Measurements from ENCODE around the gene TSC2.
"Not testable (repeated sequence)": the region's sequence is repeated elsewhere in the genome, so short reads cannot be mapped to it uniquely, and the experiment has no call there.

The TSC2 gene

DNA sequence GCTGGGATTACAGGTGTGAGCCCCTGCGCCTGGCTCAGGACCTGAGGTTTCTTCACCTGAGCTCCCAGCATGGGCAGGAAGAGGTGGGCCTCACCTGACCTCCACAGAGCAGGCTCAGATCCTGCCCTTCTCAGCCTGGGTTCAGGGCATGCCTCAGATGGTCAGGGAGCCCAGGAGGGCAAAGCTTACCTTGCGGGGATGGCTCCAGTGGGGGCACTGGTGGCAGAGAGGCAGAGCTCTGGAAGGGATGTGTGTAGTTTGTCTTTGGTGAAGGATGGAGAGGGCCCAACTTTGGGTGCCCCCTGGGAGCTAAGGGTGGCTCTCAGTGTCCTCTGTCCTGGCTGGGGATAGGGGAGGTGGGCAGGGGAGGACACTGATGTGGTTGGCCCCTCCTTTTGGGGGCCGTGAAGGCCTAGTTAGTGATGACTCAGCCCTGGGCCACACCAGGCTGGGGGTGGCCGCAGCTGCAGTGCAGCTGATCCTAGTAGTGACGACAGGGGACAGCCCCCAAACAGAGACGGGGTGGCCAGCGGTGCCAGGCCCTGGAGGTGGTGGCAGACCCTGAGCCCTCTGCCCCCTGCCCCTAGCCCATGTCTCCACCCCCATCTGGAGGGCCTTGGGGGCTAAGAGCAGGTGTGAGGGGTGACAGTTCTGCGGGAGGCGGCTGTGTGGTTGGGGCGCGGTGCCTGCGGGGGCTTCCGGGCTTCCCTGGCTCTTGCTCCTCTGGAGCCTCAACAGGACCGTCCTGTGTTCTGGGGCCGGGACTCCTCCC lies 15.3 kb upstream of the TSC2 start:
- DNase-seq = no peak

DNA sequence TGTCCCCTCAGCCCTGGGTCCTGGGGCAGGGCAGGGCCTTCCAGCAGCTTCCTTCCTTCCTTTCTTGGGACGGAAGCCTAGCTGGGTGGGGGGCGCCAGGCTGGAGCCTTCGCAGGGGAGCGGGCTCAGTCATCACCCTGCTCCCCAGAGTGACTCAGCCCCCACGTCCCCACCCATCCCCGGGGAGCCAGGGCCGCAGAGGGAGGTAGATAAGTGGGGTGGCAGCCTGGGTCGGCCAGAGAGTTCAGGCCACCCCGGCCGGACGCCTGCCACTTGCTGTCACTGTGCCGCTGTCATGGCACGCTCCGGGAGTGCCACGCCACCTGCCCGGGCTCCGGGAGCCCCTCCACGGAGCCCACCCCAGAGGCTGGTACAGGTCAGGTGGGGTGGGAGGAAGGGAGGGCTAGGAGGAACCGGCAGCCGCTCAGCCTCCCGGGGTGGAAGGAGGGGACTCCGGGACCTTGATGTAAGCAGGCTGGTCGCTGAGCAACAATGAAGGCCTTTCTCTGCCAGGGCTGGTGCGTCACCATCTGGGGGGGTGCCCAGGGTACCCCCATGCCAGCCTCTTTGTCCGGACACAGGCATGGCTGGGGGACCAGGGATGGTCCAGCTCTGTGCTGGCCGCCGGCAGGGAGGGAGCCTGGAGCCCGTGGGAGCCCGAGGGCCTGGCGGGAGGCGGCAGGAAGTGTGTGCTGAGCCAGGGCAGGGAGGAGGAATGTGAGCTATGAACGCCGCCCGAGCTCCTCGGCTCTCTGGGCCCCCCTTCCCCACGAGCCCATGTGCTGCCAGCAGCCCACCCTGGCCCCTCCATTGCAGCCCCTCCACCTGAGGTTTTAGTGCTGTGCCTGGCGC lies 14.5 kb upstream of the TSC2 start:
- DNase-seq = no peak

DNA sequence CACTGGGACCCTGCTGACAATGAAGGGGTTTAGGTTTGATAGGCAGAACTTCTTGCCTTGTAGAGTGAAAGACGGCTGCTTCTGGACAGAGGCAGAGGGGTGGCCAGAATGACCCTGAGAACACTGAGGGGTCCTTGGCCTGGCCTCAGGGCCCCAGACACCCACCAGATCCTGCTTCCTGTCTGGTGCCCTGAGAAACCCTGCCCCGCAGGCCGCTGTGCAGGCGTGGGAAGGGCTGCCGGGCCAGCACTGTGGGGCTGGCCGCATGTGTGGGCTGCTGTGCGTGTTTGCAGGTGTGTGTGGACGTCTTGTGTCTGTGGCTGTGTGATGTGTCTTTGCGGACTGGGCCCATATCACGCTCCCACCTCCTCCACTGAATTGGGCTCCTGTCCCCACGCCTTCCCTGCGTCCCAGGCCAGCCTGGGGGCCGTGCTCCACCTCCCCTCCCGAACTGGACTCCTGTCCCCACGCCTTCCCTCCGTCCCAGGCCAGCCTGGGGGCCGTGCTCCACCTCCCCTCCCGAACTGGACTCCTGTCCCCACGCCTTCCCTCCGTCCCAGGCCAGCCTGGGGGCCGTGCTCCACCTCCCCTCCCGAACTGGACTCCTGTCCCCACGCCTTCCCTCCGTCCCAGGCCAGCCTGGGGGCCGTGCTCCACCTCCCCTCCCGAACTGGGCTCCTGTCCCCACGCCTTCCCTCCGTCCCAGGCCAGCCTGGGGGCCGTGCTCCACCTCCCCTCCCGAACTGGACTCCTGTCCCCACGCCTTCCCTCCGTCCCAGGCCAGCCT lies 13.7 kb upstream of the TSC2 start:
- DNase-seq = not testable (repeated sequence)

DNA sequence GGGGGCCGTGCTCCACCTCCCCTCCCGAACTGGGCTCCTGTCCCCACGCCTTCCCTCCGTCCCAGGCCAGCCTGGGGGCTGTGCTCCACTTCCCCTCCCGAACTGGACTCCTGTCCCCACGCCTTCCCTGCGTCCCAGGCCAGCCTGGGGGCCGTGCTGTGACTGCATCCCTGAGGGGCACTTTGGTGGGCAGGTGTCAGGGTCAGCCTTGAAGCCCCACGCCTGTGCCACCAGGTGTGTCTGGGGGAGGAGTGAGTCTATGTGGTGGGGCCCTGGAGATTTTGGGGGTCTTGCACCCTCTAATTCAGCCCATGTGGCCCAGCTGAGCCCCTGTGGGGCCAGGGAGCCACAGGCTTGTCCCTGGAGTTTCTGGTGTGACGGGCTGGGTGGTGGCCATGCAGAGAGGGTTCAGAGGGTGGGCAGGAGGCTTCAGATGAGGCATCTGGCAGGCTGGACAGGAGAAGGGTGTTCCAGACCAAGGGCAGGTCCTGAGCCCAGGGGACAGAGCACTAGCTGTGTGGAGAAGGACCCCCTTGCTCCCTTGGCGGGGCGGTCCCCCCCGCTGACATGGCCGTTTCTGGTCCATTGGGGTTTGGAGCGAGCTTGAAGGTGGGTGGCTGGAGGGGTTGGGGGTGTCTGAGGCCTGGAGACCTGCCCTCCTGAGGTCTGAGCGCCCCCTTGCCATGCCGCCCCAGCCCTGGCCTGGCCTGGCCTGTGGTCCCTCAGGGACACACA lies 12.9 kb upstream of the TSC2 start:
- DNase-seq = no peak

DNA sequence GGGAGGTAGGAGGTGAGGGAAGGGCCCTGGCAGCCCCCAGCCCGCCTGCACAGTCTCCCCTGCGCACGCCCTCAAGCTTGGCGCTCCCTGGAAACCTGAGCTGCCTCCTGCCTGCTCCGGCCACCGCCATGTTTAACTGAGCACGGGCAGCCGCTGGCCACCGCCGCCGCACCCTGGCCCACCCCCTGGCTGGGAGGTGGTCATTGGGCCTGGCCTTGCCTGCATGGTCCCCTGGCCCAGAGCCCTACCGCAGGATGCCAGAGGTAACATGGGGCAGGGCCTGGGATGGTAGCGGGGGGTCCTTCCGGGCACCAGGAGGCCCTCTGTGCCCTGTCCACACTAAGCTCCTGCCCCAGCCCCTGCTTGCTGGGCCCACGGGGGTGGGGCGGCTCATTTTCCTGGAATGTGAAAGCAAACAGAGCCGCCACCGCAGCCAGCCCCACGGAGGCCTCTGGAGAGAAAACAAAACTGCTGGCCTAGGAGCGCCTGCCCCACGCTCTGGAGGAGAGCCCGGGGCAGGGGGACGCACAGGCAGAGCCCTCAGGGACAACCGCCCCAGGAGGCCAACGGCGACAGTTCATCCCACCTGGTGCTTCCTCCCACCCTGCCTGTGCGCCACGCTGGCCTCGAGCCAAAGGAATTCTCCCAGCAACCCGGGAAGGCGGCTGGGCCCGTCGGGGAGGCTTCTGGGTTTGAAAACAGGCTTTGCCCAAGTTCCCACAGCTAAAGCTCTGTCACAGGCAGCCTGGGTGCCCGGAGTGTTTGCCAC lies 12.2 kb upstream of the TSC2 start:
- DNase-seq = no peak

DNA sequence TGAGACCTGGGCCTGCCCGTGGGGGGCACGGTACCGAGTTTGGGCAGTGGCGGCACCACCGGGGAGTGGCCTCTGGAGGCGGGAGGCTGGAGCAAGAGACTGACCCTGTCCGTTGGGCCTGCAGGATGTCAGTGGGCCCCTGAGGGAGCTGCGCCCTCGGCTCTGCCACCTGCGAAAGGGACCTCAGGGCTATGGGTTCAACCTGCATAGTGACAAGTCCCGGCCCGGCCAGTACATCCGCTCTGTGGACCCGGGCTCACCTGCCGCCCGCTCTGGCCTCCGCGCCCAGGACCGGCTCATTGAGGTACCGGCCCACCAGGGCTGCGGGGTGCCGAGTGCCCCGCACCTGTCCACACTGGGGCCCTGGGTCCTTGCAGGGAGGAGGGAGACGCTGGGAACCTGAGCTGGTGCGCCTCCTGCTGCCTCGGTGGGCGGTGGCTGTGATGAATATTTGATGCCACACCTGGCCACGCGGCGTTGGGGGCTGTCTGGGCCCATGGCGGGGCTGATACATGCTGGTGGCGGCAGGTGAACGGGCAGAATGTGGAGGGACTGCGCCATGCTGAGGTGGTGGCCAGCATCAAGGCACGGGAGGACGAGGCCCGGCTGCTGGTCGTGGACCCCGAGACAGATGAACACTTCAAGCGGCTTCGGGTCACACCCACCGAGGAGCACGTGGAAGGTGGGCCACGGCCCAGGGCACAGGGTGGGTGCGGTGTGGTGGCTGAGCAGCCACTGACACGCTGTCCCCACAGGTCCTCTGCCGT lies 11.4 kb upstream of the TSC2 start:
- no peak for DNase-seq

DNA sequence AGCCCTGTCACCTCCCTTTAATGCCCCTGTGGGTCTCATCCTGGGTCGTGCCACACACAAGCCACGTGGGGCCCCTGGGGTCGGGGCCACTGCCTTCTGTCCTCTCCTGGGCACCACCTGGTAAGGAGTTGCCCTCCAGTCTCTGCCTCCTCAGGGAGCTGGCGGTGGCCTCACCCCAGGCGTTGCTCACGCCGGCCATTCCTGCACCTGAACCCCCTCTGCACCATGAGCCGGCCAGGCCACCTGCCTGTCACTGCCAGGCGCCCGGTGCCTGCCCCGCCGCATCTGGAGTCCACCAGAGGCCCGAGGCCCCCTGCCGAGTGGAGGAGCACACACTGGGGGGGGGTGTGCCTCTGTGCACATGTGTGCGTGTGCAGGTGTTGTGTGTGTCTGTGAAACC lies 10.7 kb upstream of the TSC2 start:
- no peak for DNase-seq

DNA sequence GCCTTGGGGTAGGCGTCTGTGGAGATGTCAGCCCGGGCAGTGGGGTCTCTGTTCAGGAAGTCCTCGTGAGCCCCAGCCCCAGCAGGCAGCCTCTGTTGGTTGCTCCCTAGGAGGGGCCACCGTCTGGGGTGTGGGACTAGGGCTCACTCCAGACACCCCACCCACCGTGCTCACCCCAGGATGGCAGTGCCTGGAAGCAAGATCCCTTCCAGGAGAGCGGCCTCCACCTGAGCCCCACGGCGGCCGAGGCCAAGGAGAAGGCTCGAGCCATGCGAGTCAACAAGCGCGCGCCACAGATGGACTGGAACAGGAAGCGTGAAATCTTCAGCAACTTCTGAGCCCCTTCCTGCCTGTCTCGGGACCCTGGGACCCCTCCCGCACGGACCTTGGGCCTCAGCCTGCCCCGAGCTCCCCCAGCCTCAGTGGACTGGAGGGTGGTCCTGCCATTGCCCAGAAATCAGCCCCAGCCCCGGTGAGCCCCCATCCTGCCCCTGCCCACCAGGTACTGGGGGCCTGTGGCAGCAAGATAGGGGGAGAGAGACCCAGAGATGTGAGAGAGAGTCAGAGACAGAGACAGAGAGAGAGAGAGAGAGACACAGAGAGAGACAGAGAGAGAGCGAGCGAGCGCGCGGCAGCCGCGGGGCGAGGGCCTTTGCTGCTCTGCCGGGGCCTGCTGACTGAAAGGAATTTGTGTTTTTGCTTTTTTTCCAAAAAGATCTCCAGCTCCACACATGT lies 10.0 kb upstream of the TSC2 start:
- no peak for DNase-seq

DNA sequence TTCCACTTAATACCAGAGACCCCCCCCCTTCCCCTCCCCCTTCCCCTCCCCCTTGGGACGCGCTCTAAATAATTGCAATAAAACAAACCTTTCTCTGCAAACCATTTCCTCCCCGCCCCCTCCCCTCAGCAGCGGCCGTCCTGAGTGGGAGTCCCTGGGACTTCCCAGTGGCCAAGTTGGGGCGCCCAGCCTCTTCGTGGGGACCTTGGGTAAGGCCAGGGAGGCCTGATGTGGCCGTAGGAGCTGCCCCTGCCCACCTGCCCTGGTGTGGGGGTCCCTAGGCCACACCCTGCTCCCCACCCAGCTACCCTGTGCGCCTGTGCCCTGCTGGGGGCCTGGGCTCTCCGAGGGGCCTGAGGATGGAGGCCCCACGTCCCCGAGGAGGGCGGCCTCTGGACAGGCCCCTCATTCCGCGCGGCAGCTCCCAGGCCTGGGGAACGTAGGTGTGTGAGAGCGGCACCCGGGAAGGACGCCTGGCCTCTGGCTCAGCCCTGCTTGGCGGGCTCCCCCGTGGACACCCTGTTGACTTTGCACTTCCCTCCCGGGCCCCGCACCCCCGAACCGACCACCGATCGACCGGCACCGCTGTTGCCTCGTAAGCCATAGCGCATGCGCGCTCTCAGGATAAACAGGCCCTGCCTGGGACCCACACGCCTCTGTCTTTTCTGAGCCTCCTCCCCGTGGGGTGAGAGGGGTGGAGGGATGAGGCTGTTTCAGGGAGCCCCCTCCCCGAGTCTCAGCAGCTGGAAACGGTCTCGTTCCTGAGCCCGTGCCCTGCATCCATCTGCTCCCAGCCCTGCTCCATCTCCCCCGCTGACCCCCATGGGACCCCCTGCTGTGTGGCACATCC lies 9.2 kb upstream of the TSC2 start:
- no peak for DNase-seq

DNA sequence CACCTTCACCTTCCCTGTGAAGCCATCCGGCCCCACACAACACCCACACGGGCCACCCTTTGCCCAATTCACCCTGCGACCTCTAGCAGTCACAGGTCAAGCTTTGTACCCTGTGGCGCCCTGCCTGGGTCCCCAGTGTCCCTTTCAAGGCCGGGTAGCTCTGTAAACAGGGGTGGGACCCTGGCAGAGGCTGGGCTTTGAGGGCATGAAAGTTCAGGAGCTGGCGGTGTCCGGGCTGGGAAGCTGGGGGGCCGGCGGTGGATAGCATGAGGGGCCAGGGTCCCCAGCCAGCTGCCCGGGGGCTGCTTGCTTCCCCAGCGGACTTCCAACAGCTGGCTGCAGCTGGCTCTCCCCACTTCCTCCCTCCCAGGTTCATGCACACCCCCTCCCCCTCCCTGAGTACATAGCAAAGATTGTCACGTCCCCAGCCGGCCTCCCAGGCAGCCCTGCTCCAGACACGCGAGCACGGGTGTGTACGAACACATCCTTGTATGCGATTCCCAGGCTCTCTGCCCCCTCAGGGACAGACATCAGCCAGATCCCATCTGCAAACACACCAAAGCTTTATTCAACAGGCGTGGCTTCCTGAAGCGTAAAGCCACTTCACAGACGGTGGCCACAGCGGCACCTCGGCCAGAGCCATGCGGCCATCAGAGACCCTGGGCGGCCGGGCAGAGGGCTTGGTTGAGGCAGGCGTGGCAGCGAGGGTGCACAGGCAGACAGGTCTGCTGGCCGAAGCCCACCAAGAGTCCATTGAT lies 8.3 kb upstream of the TSC2 start:
- no peak for DNase-seq

DNA sequence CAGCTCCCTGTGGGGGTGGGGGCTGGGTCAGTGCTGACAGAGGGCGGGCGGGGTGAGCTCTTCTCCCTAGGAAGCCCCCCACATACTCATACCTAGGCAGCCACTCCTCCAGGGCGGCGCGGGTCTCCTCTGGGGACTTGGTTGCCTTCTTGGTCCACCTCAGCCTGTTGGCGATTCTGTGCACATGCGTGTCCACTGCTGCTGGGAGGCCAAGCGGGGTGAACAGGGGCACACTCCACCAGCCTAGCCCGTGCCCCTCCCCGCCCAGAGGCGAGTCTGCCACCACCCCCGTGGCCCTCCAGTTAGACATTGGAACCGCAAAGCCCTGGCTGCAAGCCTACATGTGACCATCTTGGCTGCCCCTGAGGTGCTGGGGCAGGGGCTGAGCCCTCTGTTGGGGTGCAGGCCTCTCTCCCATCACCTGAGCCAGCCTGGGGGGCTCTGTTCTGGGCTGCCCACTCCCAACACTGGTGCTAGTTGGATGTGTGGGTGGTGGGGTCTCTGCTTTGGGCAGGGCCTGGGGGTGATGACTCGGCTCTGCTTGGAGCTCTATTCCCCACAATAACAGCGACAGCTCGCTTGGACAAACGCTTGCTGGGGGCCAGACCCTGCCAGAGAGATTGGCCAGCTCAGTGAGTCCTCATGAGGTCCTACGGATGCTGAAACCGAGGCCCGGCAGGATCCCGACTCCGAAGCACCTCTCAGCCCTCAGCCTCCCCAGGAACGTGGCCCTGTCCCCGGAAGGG lies 7.6 kb upstream of the TSC2 start:
- no peak for DNase-seq

DNA sequence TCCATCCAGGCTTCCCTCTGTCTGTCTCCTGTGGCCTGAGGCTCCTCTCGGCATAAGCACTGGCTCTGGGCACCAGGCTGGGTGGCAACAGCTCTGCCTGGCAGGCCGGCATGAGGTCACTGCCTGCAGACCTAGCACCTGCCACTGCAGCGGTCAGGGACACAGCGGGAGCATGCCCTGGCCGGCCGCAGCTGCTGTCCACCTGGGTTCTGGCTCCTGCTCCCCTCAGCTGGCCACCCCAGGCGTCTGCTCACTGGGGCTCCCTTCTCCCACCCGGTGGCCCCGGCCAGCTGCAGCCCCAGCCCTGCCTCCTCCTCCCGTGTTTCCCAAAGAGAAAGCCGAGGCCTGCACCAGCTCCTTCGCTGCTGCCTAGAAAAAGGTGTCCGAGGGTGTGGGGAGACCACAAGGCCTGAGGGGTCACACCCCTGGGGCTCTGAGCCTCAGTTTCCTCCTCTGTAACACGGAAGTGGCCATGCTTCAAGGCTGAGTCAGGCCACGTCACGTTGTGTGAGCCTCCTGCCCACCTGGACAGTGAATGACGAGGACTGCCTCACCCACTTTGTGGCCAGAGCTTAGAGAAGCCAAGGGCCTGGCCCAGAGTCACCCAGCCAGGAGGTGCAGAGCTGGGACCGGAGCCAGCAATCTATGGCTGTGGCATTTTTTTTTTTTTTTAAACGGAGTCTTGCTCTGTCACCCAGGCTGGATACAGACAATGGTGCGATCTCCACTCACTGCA lies 6.8 kb upstream of the TSC2 start:
- no peak for DNase-seq

DNA sequence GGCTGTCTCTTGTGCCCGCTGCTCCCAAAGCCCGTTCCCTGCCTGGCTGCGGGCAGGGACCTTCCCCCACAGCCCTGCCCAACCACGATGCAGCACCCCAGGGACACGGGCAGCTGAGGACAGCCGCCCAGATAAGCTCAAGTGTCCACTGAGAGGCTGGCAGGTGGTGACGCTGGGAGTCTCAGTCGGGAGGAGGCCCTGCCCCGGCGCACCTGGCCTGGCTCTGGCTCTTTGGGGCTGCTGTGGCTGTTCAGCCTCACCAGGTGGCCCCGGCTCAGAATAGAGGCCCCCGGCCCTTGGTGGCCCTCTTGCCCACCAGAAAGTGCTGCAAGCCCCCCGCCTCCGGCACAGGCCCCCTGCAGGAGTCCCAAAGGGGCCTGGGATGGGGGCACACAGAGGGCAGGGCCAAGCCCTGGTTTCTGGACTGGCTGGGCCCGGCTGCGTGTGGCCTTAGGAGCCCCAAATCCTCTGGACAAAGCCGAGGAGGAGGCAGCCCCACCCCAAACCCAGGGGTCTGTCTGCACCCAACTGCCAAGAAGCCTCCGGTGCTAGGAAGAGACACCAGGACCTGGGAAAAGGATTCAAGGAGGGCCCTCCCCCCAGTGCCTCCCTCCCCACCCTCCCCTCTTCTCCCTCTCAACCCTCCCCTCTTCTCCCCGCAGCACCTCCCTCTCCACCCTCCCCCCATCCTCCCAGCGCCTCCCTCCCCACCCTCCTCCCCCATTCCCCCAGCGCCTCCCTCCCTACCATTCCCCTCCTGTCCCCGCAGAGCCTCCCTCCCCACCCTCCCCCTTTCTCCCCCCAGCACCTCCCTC lies 5.4 kb upstream of the TSC2 start:
- DNase-seq = no peak

DNA sequence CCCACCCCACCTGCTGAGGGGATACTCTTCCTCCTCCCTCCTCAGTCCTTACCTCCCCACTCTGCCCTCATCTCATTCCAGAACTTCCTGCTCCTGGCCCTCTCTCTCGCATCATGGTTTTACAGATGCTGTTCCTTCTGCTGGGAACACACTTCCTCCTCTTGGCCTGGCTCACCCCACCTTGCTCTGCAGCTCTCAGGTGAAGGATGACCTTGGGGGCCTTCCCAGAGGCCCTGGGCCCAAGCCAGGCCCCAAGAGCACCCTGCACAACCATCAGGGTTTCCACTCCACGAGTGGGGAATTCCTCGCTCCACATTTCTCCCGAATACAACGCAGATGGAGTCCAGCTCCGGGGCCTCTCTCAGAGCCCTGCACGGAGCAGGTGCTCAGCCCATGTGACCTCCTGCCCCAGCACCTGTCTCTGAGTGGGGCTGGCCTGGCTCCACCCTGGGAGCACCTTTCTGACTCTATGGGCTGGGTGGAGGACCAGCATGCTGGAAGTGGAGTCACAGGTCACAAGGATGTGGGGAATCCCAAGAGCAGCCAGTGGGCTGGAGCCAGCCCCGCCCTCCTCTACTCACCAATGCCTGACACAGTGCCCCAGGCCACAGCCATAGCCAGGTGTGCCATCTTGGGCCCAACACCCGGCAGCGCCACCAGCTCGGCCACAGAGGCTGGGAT lies 4.7 kb upstream of the TSC2 start:
- no peak for DNase-seq

DNA sequence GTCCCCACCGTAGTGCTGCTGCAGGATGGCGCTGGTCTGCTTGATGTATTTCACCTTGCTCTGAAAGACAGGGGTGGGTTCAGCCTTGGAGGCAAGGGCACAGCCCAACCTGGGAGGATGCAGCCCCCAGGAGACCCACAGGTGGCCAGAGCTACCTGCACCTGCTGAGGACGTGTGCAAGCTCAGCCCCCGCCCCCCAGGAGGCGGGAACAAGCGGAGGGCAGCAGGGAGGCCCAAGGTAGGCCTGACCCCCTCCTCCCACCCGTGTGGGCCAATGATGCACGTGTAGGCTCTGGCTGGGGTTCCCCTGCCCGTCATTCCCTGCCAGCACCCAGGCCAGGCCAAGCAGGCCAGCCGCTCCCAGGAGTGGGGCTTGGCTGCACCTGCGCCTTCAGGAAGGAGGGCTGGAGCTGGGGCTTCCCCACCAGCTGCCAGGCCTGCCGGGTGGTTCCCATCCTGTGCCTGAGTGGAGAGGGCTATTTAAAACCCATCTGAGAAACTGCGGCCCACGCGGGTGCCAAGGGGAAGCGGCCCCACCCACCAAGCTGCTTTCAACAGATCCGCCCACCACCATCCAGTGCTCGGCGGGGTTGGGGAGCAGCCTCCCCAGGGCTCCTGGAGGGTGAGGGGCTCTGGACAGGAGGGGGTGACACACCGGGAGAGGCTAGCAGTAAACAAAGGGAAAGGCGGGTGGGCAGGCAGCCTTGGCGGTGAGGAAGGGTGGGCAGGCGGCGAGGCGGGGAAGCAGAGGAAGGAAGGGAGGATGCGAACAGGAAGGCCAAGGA lies 3.9 kb upstream of the TSC2 start:
- DNase-seq = no peak

All from CD4-positive, alpha-beta T cell treated with Interleukin-10 for 1 hour (primary cell).